ENCODE measurements around the gene SLC25A29. TPM values are rescaled to one million over a fixed set of nuclear protein-coding genes. Genes with fewer than 3 reads are reported as not detected.

The SLC25A29 gene
- total and polyA plus RNA-seq, 2 of the 4 experiments (the other 2 are of a cell fraction): 6.5 to 37.7 TPM

DNA sequence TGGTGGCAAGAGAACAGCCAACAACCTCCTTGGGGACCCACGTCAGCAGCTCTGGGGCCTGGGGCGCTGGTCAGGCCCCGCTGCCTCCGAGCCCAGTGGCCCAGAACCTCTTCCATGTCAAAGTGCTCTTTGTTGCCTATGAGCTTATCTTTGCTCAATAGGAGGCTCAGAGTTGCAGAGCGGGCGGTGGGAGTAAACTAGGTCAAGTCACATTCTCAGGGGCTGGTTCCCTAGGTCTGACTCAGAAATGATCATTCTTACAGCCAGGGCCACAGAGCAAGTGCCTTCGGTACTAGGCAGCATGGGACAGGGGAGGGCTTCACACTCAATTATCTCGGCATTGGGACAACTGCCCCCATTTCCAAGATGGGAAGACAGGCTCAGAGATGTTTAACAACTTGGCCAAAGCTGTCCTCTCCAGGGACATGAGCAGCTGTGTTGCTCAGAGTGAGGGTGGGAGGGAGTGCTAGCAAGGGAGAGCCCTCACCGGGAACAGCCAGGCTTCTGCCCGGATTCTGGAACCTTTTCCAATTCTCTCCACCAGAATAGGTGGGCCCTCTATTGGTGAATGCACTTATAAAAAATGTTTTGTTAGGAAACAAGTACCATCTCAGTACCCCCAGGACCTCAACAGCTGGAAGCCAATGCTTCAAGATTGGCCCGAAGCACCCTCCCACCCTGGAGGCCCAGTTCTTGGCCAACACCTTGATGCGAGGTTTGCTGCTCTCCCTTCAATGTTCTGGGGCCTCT is 11.9 kb downstream of the SLC25A29 start:
- H4K91ac ChIP-seq (ENCODE audit: insufficient read depth, low read depth, low read length): no peak overlapping the region
- H3K56ac ChIP-seq (ENCODE audit: extremely low read depth, insufficient read depth, low read length): no peak overlapping the region
- no peak overlapping the region for H3K14ac ChIP-seq (replicated peaks; ENCODE audit: low read depth, low read length)
- H3K4me3 ChIP-seq (ENCODE audit: insufficient read depth, low read depth, low read length): no peak overlapping the region
- no peak overlapping the region for H2AK9ac ChIP-seq (replicated peaks; ENCODE audit: low read depth, low read length, poor library complexity)
- no peaks in the 10 kb centered on the region for H3K27me3 ChIP-seq (ENCODE audit: control insufficient read depth, insufficient read depth, low read length)
- in situ Hi-C loops (cut with MboI; ENCODE audit: low sequenced_read_pairs) (no loop called here), dilution Hi-C loops (cut with HindIII; ENCODE audit: low sequenced_read_pairs, unreplicated experiment) (no loop called here), intact Hi-C loops (cut with micrococcal nuclease) (no loop called here)
- H3K9me1 ChIP-seq (ENCODE audit: insufficient read depth, low read length): peaks cover 3% of the 10 kb centered on the region; the same call in 1 of the 2 replicates
- ATAC-seq (ENCODE audit: low read depth): no peak
- H4K8ac ChIP-seq (ENCODE audit: low read depth in 2 of 2, low read length in 2 of 2): no peak overlapping the region
- no peak overlapping the region for H3K27ac ChIP-seq (ENCODE audit: insufficient read depth, low read length)
- H2BK15ac ChIP-seq (ENCODE audit: low read depth, low read length): no peak overlapping the region
- no peak overlapping the region for H3K4ac ChIP-seq (ENCODE audit: low read depth, low read length)
- WGBS, 2 experiments (ENCODE audit: extremely low coverage in 2 of 2, insufficient read length in 1 of 2): 97% methylated on average over 6 of the region's 12 CpGs; no CpG with 5 or more reads in 1 of the 2 experiments
- no peak overlapping the region for H2BK120ac ChIP-seq (ENCODE audit: low read depth, low read length)
- no peak overlapping the region for H3K9ac ChIP-seq (ENCODE audit: low read depth, low read length)
- ChIA-PET POLR2A (ENCODE audit: unreplicated experiment) (interaction anchor here (0.6 kb wide), 1 partner anchor 601 kb away, joined by 3 read pairs; no protein-coding TSS in a partner anchor), CTCF (no interaction called here)
- H3K23ac ChIP-seq (ENCODE audit: low read depth, low read length): no peak overlapping the region
- no peak overlapping the region for H2AK5ac ChIP-seq (ENCODE audit: low read depth, low read length)
- no peak overlapping the region for H3K4me2 ChIP-seq (ENCODE audit: low read depth, low read length)
- no peak overlapping the region for H2BK20ac ChIP-seq (ENCODE audit: low read depth, low read length)
- DNase-seq: no peak
- H2AFZ ChIP-seq (replicated peaks; ENCODE audit: low read length, poor library complexity): no peak overlapping the region
- no peaks in the 10 kb centered on the region for H3K9me3 ChIP-seq (ENCODE audit: control insufficient read depth, insufficient read depth, low read length)
- no peak overlapping the region for H4K5ac ChIP-seq (ENCODE audit: low read depth, low read length)
- peaks cover 12% of the 10 kb centered on the region for H3K4me1 ChIP-seq (ENCODE audit: control insufficient read depth, insufficient read depth, low read length)
- peaks cover 37% of the 10 kb centered on the region for H4K20me1 ChIP-seq (ENCODE audit: insufficient read depth, low read length)
- H3K18ac ChIP-seq (ENCODE audit: low read depth, low read length): no peak overlapping the region
- TF ChIP-seq BHLHE40 (IDR thresholded peaks at IDR 0.05; ENCODE audit: low read depth, low read length) (no peak), RFX5 (IDR thresholded peaks at IDR 0.05; ENCODE audit: low read depth, low read length) (no peak), MAFK (IDR thresholded peaks at IDR 0.05; ENCODE audit: low read depth, low read length) (no peak), ELK1 (IDR thresholded peaks at IDR 0.05; ENCODE audit: borderline replicate concordance, low read depth, low read length) (no peak), NFE2L2 (IDR thresholded peaks at IDR 0.05; ENCODE audit: low read depth, low read length) (no peak), CTCF (conservative IDR thresholded peaks at IDR 0.05; ENCODE audit: low read depth, low read length) (no peak), RAD21 (IDR thresholded peaks at IDR 0.05; ENCODE audit: low read length) (no peak), CHD1 (IDR thresholded peaks at IDR 0.05; ENCODE audit: low read depth, low read length) (no peak), FOS (IDR thresholded peaks at IDR 0.05; ENCODE audit: low read depth, low read length) (no peak), SMC3 (IDR thresholded peaks at IDR 0.05; ENCODE audit: low read depth, low read length) (no peak), CEBPB (IDR thresholded peaks at IDR 0.05; ENCODE audit: low read depth, low read length) (no peak), MXI1 (IDR thresholded peaks at IDR 0.05; ENCODE audit: borderline replicate concordance, low read depth, low read length) (no peak), RCOR1 (IDR thresholded peaks at IDR 0.05; ENCODE audit: insufficient replicate concordance, low read length) (no peak), MAZ (IDR thresholded peaks at IDR 0.05; ENCODE audit: borderline replicate concordance, low read depth, low read length) (no peak), USF2 (IDR thresholded peaks at IDR 0.05; ENCODE audit: low read depth, low read length) (no peak), POLR2A (IDR thresholded peaks at IDR 0.05; ENCODE audit: low read depth, low read length) (no peak)
- H2BK5ac ChIP-seq (ENCODE audit: low read depth, low read length, poor library complexity, severe bottlenecking): no peak overlapping the region
- BruUV-seq (replicated peaks): no TSS peak
- H3K36me3 ChIP-seq (ENCODE audit: control insufficient read depth, insufficient read depth, low read length): peaks cover 53% of the 10 kb centered on the region
- peaks cover 11 to 77% of the 10 kb centered on the region in 2 experiments for H3K79me1 ChIP-seq (ENCODE audit: low read depth in 1 of 2, low read length in 2 of 2)

Measured in IMR-90 (cell line).